Smooth muscle cell (in vitro differentiated cells): Measurements from ENCODE around the gene AWAT2. TPM values are rescaled to one million over a fixed set of nuclear protein-coding genes. Genes with fewer than 3 reads are reported as not detected.

Experiments used
- DNase-seq: peaks from one replicate; lab custom pipeline; 2025; ENCODE audit not compliant: unreplicated experiment; lab: John Stamatoyannopoulos, UW
- H2AFZ ChIP-seq: fragments of 200-600 bp; sonication (generic); 2 replicates; pipeline ENCODE4 v1.6.0; 2016; ENCODE audit warnings: antibody characterized with exemption, low read depth, mild to moderate bottlenecking
- H3F3A ChIP-seq: fragments of 200-600 bp; sonication (generic); 2 replicates; pipeline ENCODE4 v1.6.0; 2017; ENCODE audit warnings: antibody characterized with exemption, low read depth
- H3K27ac ChIP-seq: fragments of 200-600 bp; sonication (generic); 2 replicates; pipeline ENCODE4 v1.5.1; 2016; ENCODE audit warnings: low read depth, mild to moderate bottlenecking
- H3K27me3 ChIP-seq: fragments of 200-600 bp; sonication (generic); 2 replicates; pipeline ENCODE4 v1.6.1; 2016; ENCODE audit warnings: low read depth, mild to moderate bottlenecking
- H3K36me3 ChIP-seq: fragments of 200-600 bp; sonication (generic); 2 replicates; pipeline ENCODE4 v1.5.1; 2016; ENCODE audit warnings: low read depth
- H3K4me1 ChIP-seq: fragments of 200-600 bp; sonication (generic); 2 replicates; pipeline ENCODE4 v1.5.1; 2016; ENCODE audit warnings: low read depth
- H3K4me2 ChIP-seq: fragments of 200-600 bp; sonication (generic); 2 replicates; pipeline ENCODE4 v1.6.0; 2016; ENCODE audit warnings: mild to moderate bottlenecking
- H3K4me3 ChIP-seq: fragments of 200-600 bp; sonication (generic); 2 replicates; pipeline ENCODE4 v1.5.1; 2016; ENCODE audit warnings: mild to moderate bottlenecking
- H3K79me2 ChIP-seq: fragments of 200-600 bp; sonication (generic); 2 replicates; pipeline ENCODE4 v1.6.0; 2016; ENCODE audit warnings: low read depth, mild to moderate bottlenecking
- H3K9ac ChIP-seq: fragments of 200-600 bp; sonication (generic); 2 replicates; pipeline ENCODE4 v1.6.0; 2016; ENCODE audit warnings: low read depth
- H3K9me3 ChIP-seq: fragments of 200-600 bp; sonication (generic); replicated peaks from 2 replicates; pipeline ENCODE4 v1.5.1; 2016; ENCODE audit warnings: low read depth
- H4K20me1 ChIP-seq: fragments of 200-600 bp; sonication (generic); 2 replicates; pipeline ENCODE4 v1.6.0; 2016; ENCODE audit warnings: low read depth
- WGBS: methylation state at CpG from one replicate; pipeline ENCODE4 v1.1.7; 2016; ENCODE audit warnings: low lambda C conversion rate; 5-methylcytosine and 5-hydroxymethylcytosine counted together
- polyA plus RNA-seq: library from polyadenylated mRNA; unstranded; fragments of >200 nt; fragmentation: Nextera tagmentation; extraction: Ambion mirVana; gene quantifications from 2 replicates; pipeline ENCODE4 v1.2.1, GENCODE V29; 2016
- total RNA-seq: library from RNA; depleted of rRNA; stranded (reverse); fragments of >200 nt; gene quantifications from 2 replicates; pipeline ENCODE4 v1.2.3, GENCODE V29; 2014
- TF ChIP-seq, protein P1 (sequence below): fragments of 200-600 bp; sonication (generic); IDR thresholded peaks from 2 replicates; pipeline ENCODE4 v1.5.1; 2017; ENCODE audit warnings: borderline replicate concordance, mild to moderate bottlenecking, antibody characterized with exemption; ENCODE audit not compliant: insufficient read depth, poor library complexity, severe bottlenecking

Gene AWAT2
- total RNA-seq = 0.27 TPM in 1 of 2 replicates, not detected in the other
- polyA plus RNA-seq = not detected in 2 replicates

DNA sequence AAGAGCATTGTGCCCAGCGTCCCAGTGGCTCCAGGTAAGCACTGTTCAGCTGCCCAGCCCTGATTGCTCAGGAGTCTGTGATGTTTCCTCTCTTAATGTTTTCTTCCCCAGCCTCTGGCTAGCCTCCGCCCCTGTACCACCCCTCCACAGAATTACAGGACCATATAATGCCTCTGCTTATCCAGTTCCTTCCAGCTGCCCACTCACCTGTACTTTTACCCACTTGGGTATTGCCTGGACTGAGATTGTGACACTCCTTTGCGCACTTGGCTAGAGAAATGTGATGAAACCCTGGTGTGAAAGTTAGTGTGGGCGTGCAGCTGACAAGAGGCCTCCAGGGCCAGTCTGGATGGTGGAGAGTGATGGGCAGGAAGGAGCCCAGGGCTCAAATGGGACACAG lies at the start of gene AWAT2:
TSS of gene AWAT2 (minus strand) at position 14 of the 400 bp plus-strand sequence. CDS start at position 8, 6 bp downstream.
- no peaks in the 10 kb centered on the region for H3K79me2 ChIP-seq
- DNase-seq = no peak
- H3K4me2 ChIP-seq = no peak within 1 kb of the TSS
- no peaks in the 10 kb centered on the region for H3K4me1 ChIP-seq
- TF ChIP-seq, protein P1, sequence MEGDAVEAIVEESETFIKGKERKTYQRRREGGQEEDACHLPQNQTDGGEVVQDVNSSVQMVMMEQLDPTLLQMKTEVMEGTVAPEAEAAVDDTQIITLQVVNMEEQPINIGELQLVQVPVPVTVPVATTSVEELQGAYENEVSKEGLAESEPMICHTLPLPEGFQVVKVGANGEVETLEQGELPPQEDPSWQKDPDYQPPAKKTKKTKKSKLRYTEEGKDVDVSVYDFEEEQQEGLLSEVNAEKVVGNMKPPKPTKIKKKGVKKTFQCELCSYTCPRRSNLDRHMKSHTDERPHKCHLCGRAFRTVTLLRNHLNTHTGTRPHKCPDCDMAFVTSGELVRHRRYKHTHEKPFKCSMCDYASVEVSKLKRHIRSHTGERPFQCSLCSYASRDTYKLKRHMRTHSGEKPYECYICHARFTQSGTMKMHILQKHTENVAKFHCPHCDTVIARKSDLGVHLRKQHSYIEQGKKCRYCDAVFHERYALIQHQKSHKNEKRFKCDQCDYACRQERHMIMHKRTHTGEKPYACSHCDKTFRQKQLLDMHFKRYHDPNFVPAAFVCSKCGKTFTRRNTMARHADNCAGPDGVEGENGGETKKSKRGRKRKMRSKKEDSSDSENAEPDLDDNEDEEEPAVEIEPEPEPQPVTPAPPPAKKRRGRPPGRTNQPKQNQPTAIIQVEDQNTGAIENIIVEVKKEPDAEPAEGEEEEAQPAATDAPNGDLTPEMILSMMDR = no peak
- no peaks in the 10 kb centered on the region for H3K36me3 ChIP-seq
- H4K20me1 ChIP-seq = no peaks in the 10 kb centered on the region
- H3K4me3 ChIP-seq = no peak within 1 kb of the TSS
- no peak within 1 kb of the TSS for H2AFZ ChIP-seq
- H3K27me3 ChIP-seq = no peaks in the 10 kb centered on the region
- 72% methylated on average over 4 of the region's 4 CpGs for WGBS
- H3K27ac ChIP-seq = no peak within 1 kb of the TSS
- H3F3A ChIP-seq = no peaks in the 10 kb centered on the region
- H3K9me3 ChIP-seq = no peaks in the 10 kb centered on the region
- H3K9ac ChIP-seq = no peak within 1 kb of the TSS

GRCh38 chrX:70096052-70096451 lies 46.3 kb upstream of the AWAT2 start:
- H2AFZ ChIP-seq = no peak overlapping the region

GRCh38 chrX:70092247-70092646 lies 42.5 kb upstream of the AWAT2 start:
- DNase-seq = no peak
- Histone ChIP-seq H3K36me3 (no peaks in the 10 kb centered on the region), H3K4me1 (no peaks in the 10 kb centered on the region), H4K20me1 (no peaks in the 10 kb centered on the region), H3K27ac (no peak overlapping the region), H3F3A (no peaks in the 10 kb centered on the region), H2AFZ (no peak overlapping the region), H3K4me2 (no peak overlapping the region), H3K9me3 (no peaks in the 10 kb centered on the region), H3K4me3 (no peak overlapping the region), H3K9ac (no peak overlapping the region), H3K79me2 (no peaks in the 10 kb centered on the region), H3K27me3 (no peaks in the 10 kb centered on the region)
- 89% methylated on average over 4 of the region's 4 CpGs for WGBS
- TF ChIP-seq, protein P1 = no peak

More at GRCh38 chrX:70096052-70096451, 46.3 kb upstream of the AWAT2 start:
- Histone ChIP-seq H3K27ac (no peak overlapping the region), H3K27me3 (no peaks in the 10 kb centered on the region), H3K36me3 (no peaks in the 10 kb centered on the region), H3K4me1 (no peaks in the 10 kb centered on the region), H4K20me1 (no peaks in the 10 kb centered on the region), H3K9me3 (no peaks in the 10 kb centered on the region), H3K4me3 (no peak overlapping the region), H3K4me2 (no peak overlapping the region), H3K79me2 (no peaks in the 10 kb centered on the region), H3F3A (no peaks in the 10 kb centered on the region), H3K9ac (no peak overlapping the region)
- DNase-seq = no peak
- 45% methylated on average over 2 of the region's 2 CpGs for WGBS
- TF ChIP-seq, protein P1 = no peak

- WGBS = 14% methylated on average over 1 of the region's 1 CpG
- H3K9ac ChIP-seq = no peak overlapping the region
- no peaks in the 10 kb centered on the region for H4K20me1 ChIP-seq
- H3F3A ChIP-seq = no peaks in the 10 kb centered on the region
- no peaks in the 10 kb centered on the region for H3K27me3 ChIP-seq
- H3K36me3 ChIP-seq = no peaks in the 10 kb centered on the region
- no peak overlapping the region for H2AFZ ChIP-seq
- H3K4me1 ChIP-seq = no peaks in the 10 kb centered on the region
- no peak overlapping the region for H3K4me3 ChIP-seq
- H3K9me3 ChIP-seq = no peaks in the 10 kb centered on the region
- DNase-seq = no peak
- TF ChIP-seq, protein P1 = no peak
- no peaks in the 10 kb centered on the region for H3K79me2 ChIP-seq
- H3K27ac ChIP-seq = no peak overlapping the region
- no peak overlapping the region for H3K4me2 ChIP-seq
These were observed 40.0 kb upstream of the AWAT2 start for GRCh38 chrX:70089604-70090297.
